DND-41 (cell line): ENCODE measurements around the gene ADAMTSL3.

Source experiments
- CTCF ChIP-seq: IDR thresholded peaks from 2 replicates; pipeline ENCODE4 v1.5.1; 2012; ENCODE audit warnings: borderline replicate concordance, low read length, moderate library complexity, mild to moderate bottlenecking; ENCODE audit not compliant: poor library complexity, severe bottlenecking; ENCODE audit errors: extremely low read depth
- EZH2 ChIP-seq: IDR thresholded peaks from 3 replicates; pipeline ENCODE4 v1.6.1; 2012; ENCODE audit warnings: borderline replicate concordance, low read depth, mild to moderate bottlenecking, moderate library complexity, low read length, inconsistent platforms; ENCODE audit not compliant: severe bottlenecking

DNA sequence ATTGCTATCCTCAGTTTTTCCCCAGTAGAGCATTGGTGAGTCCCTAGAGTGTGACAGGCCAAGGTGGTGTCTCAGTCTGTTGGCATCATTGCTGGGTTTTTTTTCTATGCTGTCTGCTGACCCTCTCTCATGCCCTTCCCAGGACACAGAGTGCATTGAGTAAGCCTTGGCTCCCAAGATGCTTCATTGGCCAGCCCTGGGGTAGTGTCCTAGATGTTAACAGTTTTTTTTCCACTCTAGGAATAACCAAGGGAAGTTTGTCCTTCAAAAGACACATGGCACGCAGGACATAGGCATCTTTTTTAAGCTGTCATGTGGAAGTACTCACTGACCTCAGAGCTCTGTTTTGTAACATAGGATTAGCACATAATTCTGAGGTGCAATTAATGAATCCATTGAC lies 19.5 kb downstream of the ADAMTSL3 start:
- no peak for TF ChIP-seq CTCF
- no peak for TF ChIP-seq EZH2
